GM23338 (cell line): ENCODE results near the gene VAMP7. TPM values are rescaled to one million over a fixed set of nuclear protein-coding genes. Genes with fewer than 3 reads are reported as not detected.

ENCODE experiments used
- ATAC-seq: fragments of 200-7000 bp; cut with Tn5 transposase; 3 replicates; pipeline ENCODE4 v1.9.1; 2020
- DNase-seq: peaks from one replicate; pipeline ENCODE4 v3.0.0-alpha.2; 2015; ENCODE audit warnings: low spot score
- H2AFZ ChIP-seq: fragments of 200-600 bp; sonication (generic); 2 replicates; pipeline ENCODE4 v1.8.0; 2016; ENCODE audit warnings: antibody characterized with exemption, mild to moderate bottlenecking, moderate library complexity
- H3F3A ChIP-seq: fragments of 200-600 bp; sonication (generic); replicated peaks from 2 replicates; pipeline ENCODE4 v1.8.0; 2017; ENCODE audit warnings: antibody characterized with exemption, mixed run types, low read depth
- H3K27ac ChIP-seq: fragments of 200-600 bp; sonication (generic); 2 replicates; pipeline ENCODE4 v1.6.1; 2016; ENCODE audit warnings: low read depth
- H3K27me3 ChIP-seq: fragments of 200-600 bp; sonication (generic); 2 replicates; pipeline ENCODE4 v1.8.0; 2016; ENCODE audit warnings: mild to moderate bottlenecking, mixed run types, moderate library complexity; ENCODE audit not compliant: insufficient read depth
- H3K36me3 ChIP-seq: fragments of 200-600 bp; sonication (generic); 2 replicates; pipeline ENCODE4 v1.8.0; 2016; ENCODE audit warnings: mild to moderate bottlenecking; ENCODE audit not compliant: insufficient read depth
- H3K4me1 ChIP-seq: fragments of 200-600 bp; sonication (generic); 2 replicates; pipeline ENCODE4 v1.8.0; 2016; ENCODE audit warnings: mild to moderate bottlenecking, moderate library complexity; ENCODE audit not compliant: insufficient read depth
- H3K4me2 ChIP-seq: fragments of 200-600 bp; sonication (generic); 2 replicates; pipeline ENCODE4 v1.7.1; 2017; ENCODE audit warnings: mixed run types
- H3K4me3 ChIP-seq: fragments of 200-600 bp; sonication (generic); 2 replicates; pipeline ENCODE4 v1.6.1; 2016; ENCODE audit warnings: mixed run types
- H3K79me2 ChIP-seq: fragments of 200-600 bp; sonication (generic); replicated peaks from 2 replicates; pipeline ENCODE4 v1.8.0; 2017; ENCODE audit warnings: mild to moderate bottlenecking; ENCODE audit not compliant: insufficient read depth
- H3K9me2 ChIP-seq: fragments of 200-600 bp; sonication (generic); 2 replicates; pipeline ENCODE4 v1.8.0; 2017; ENCODE audit not compliant: insufficient read depth
- H4K20me1 ChIP-seq: fragments of 200-600 bp; sonication (generic); replicated peaks from 2 replicates; pipeline ENCODE4 v1.8.0; 2017; ENCODE audit warnings: mild to moderate bottlenecking; ENCODE audit not compliant: insufficient read depth
- H3K27ac Mint-ChIP-seq: 2 replicates; pipeline ENCODE4 v1.8.0; 2020; ENCODE audit warnings: inconsistent platforms, mild to moderate bottlenecking, moderate library complexity, mixed read lengths
- H3K27me3 Mint-ChIP-seq: 3 replicates; pipeline ENCODE4 v1.8.0; 2022; ENCODE audit warnings: low read depth, mild to moderate bottlenecking, moderate library complexity, mixed read lengths, inconsistent platforms; ENCODE audit not compliant: insufficient read depth, poor library complexity
- H3K36me3 Mint-ChIP-seq: 3 replicates; pipeline ENCODE4 v1.8.0; 2021; ENCODE audit warnings: low read depth, mild to moderate bottlenecking, inconsistent platforms, moderate library complexity, mixed read lengths
- H3K4me1 Mint-ChIP-seq: 3 replicates; pipeline ENCODE4 v1.8.0; 2020; ENCODE audit warnings: mild to moderate bottlenecking, inconsistent platforms, mixed read lengths
- H3K4me3 Mint-ChIP-seq: 3 replicates; pipeline ENCODE4 v1.8.0; 2021; ENCODE audit warnings: moderate library complexity, mild to moderate bottlenecking, inconsistent platforms, mixed read lengths
- H3K9me3 Mint-ChIP-seq: 3 replicates; pipeline ENCODE4 v1.8.0; 2020; ENCODE audit warnings: moderate library complexity, mild to moderate bottlenecking, inconsistent platforms, mixed read lengths
- CREB1 ChIP-seq: fragments of 250-450 bp; sonication (Bioruptor Pico); IDR thresholded peaks from 2 replicates; pipeline ENCODE4 v1.5.0; 2020; ENCODE audit warnings: low read depth, mild to moderate bottlenecking, moderate library complexity
- CTCF ChIP-seq, 2 experiments: fragments of 200-600 bp in 1 of 2; sonication (generic) in 1 of 2; conservative IDR thresholded peaks; 2 replicates each; pipeline versions ENCODE4 v1.5.1 to v1.6.1; 2016 to 2017; ENCODE audit warnings: antibody characterized with exemption in 2 of 2, low read depth in 2 of 2, mild to moderate bottlenecking in 2 of 2, moderate library complexity in 1 of 2
- ETS1 ChIP-seq: IDR thresholded peaks from 2 replicates; pipeline ENCODE4 v1.6.1; 2016; ENCODE audit warnings: antibody characterized with exemption
- EZH2 ChIP-seq: fragments of 200-600 bp; sonication (generic); IDR thresholded peaks from one replicate; pipeline ENCODE4 v1.8.0; 2017; ENCODE audit warnings: antibody characterized with exemption, mild to moderate bottlenecking, low read depth; ENCODE audit not compliant: unreplicated experiment
- EZH2phosphoT487 ChIP-seq: fragments of 200-600 bp; sonication (generic); IDR thresholded peaks from one replicate; pipeline ENCODE4 v1.8.1; 2018; ENCODE audit warnings: antibody characterized with exemption; ENCODE audit not compliant: unreplicated experiment
- JUNB ChIP-seq: IDR thresholded peaks from one replicate; pipeline ENCODE4 v1.6.1; 2016; ENCODE audit warnings: antibody characterized with exemption; ENCODE audit not compliant: unreplicated experiment
- NANOG ChIP-seq: IDR thresholded peaks from 2 replicates; pipeline ENCODE4 v1.6.1; 2016; ENCODE audit warnings: antibody characterized with exemption, borderline replicate concordance
- POLR2AphosphoS5 ChIP-seq: IDR thresholded peaks from 2 replicates; pipeline ENCODE4 v1.6.1; 2016; ENCODE audit warnings: antibody characterized with exemption, low read depth
- REST ChIP-seq: IDR thresholded peaks from one replicate; pipeline ENCODE4 v1.6.1; 2018; ENCODE audit warnings: antibody characterized with exemption; ENCODE audit not compliant: unreplicated experiment
- STAT1 ChIP-seq: IDR thresholded peaks from one replicate; pipeline ENCODE4 v1.6.1; 2016; ENCODE audit warnings: antibody characterized with exemption; ENCODE audit not compliant: unreplicated experiment
- ZNF114 ChIP-seq: fragments of 250-450 bp; sonication (Bioruptor Pico); IDR thresholded peaks from 2 replicates; pipeline ENCODE4 v1.5.0; 2020; ENCODE audit warnings: mild to moderate bottlenecking, moderate library complexity
- ZNF331 ChIP-seq: fragments of 250-450 bp; sonication (Bioruptor Pico); IDR thresholded peaks from 2 replicates; pipeline ENCODE4 v1.5.0; 2020; ENCODE audit warnings: low read depth, mild to moderate bottlenecking, moderate library complexity
- ZNF462 ChIP-seq: fragments of 250-450 bp; sonication (Bioruptor Pico); IDR thresholded peaks from 2 replicates; pipeline ENCODE4 v1.5.0; 2020; ENCODE audit warnings: mild to moderate bottlenecking, moderate library complexity
- polyA plus RNA-seq: library from polyadenylated mRNA; unstranded; fragments of >200 nt; fragmentation: Nextera tagmentation; extraction: Ambion mirVana; gene quantifications from 2 replicates; pipeline ENCODE4 v1.2.1, GENCODE V29; 2016
- total RNA-seq: library from RNA; depleted of rRNA; stranded (reverse); fragments of >200 nt; shearing (Covaris generic); gene quantifications from 2 replicates; pipeline ENCODE4 v1.2.3, GENCODE V29; 2014

VAMP7 gene
- total and polyA plus RNA-seq, 2 experiments from 2014 or later, result 14.0 to 22.7 TPM

GRCh38 chrX:155949098-155949497 is 68.0 kb downstream of the VAMP7 start (continued):
- TF ChIP-seq ZNF114, result no peak
- no peak for TF ChIP-seq JUNB
- TF ChIP-seq STAT1, result no peak
- no peak for TF ChIP-seq EZH2phosphoT487

- no peak for DNase-seq
- Mint-ChIP-seq H3K9me3 (peaks cover 23% of the 10 kb centered on the region), H3K4me3 (no peak overlapping the region), H3K36me3 (peaks cover 10% of the 10 kb centered on the region; the same call in 2 of the 3 replicates), H3K4me1 (no peaks in the 10 kb centered on the region), H3K27ac (no peak overlapping the region), H3K27me3 (no peaks in the 10 kb centered on the region)
- no peaks in the 10 kb centered on the region for H3K79me2 ChIP-seq
- H3K4me3 ChIP-seq, result no peak overlapping the region
- no peaks in the 10 kb centered on the region for H3K27me3 ChIP-seq
- H3K27ac ChIP-seq, result no peak overlapping the region
- TF ChIP-seq ZNF114, result no peak
- no peak for TF ChIP-seq ETS1
- no peak for TF ChIP-seq CREB1 (CRISPR knock-in tag)
- no peak for TF ChIP-seq EZH2
- no peak for TF ChIP-seq STAT1
- TF ChIP-seq EZH2phosphoT487, result no peak
- TF ChIP-seq POLR2AphosphoS5, result no peak
- no peak for TF ChIP-seq CTCF (conservative IDR thresholded peaks at IDR 0.05; ENCODE audit: low read depth in 2 of 2)
- TF ChIP-seq ZNF462 (CRISPR knock-in tag), result no peak
- TF ChIP-seq ZNF331 (CRISPR knock-in tag), result no peak
- TF ChIP-seq JUNB, result no peak
- no peak for TF ChIP-seq NANOG
- TF ChIP-seq REST, result no peak
- H3K4me2 ChIP-seq, result no peak overlapping the region
- H3F3A ChIP-seq, result no peaks in the 10 kb centered on the region
- no peak for ATAC-seq
- no peaks in the 10 kb centered on the region for H3K4me1 ChIP-seq
- no peak overlapping the region for H2AFZ ChIP-seq
- no peaks in the 10 kb centered on the region; the same call in 1 of the 2 replicates for H3K36me3 ChIP-seq
- H3K9me2 ChIP-seq, result 0 out of 2 replicates have a peak, but pooled peaks cover 5% of the 10 kb centered on the region
- no peaks in the 10 kb centered on the region for H4K20me1 ChIP-seq
Observed at GRCh38 chrX:155951237-155951789, 70.2 kb downstream of the VAMP7 start.
